Measurements from ENCODE around the gene RAC2.

RAC2 gene

DNA sequence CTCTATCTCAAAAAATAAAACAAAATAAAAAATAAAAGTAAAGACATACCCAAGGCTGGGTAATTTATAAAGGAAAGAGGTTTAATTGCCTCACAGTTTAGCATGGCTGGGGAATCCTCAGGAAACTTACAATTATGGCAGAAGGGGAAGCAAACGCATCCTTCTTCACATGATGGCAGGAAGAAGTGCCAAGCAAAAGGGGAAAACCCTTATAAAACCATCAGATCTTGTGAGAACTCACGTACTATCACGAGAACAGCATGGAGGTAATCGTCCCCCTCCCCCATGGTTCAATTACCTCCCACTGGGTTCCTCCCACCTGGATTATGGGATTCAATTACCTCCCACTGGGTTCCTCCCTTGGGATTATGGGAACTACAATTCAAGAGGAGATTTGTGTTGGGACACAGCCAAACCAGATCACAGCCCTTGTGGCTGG is 23.5 kb downstream of the RAC2 start:
- Histone ChIP-seq H3K36me3 (ENCODE audit: insufficient read depth, low read depth, low read length) (no peaks in the 10 kb centered on the region), H3K27me3 (ENCODE audit: insufficient read depth, low read length) (peaks cover 10% of the 10 kb centered on the region; the same call in 1 of the 2 replicates), H3K4me1 (ENCODE audit: insufficient read depth, low read length) (no peaks in the 10 kb centered on the region), H3K4me3 (ENCODE audit: low read length) (no peak overlapping the region), H3K27ac (ENCODE audit: low read length) (no peak overlapping the region), H3K9me3 (ENCODE audit: insufficient read depth, low read depth, low read length) (no peaks in the 10 kb centered on the region), H3K9ac (ENCODE audit: low read depth, low read length) (no peak overlapping the region)

DNA sequence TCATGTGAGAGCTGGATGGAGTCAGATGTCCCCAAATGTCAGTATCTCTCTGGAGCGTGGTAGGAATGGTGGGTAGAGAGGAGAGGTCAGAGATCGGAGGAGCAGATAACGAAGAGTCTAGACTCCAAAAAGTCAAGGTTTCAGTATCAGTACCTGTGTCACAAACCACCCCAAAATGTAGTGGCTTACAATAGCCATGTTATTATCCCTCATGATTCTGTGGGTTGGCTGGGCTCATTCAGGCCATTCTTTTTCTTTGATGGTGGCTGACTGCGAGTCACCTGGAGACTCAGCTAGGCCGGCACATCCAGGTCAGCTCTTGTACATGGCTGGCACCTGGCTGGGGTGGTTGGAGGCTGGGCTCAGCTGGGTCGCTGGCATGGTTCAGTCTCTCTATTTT is 24.5 kb downstream of the RAC2 start:
- H3K27ac ChIP-seq (ENCODE audit: low read length), result no peak overlapping the region
- no peaks in the 10 kb centered on the region for H3K9me3 ChIP-seq (ENCODE audit: insufficient read depth, low read depth, low read length)
- no peaks in the 10 kb centered on the region for H3K4me1 ChIP-seq (ENCODE audit: insufficient read depth, low read length)
- no peak overlapping the region for H3K4me3 ChIP-seq (ENCODE audit: low read length)
- no peak overlapping the region for H3K9ac ChIP-seq (ENCODE audit: low read depth, low read length)
- H3K27me3 ChIP-seq (ENCODE audit: insufficient read depth, low read length), result peaks cover 10% of the 10 kb centered on the region; the same call in 1 of the 2 replicates
- H3K36me3 ChIP-seq (ENCODE audit: insufficient read depth, low read depth, low read length), result no peaks in the 10 kb centered on the region

DNA sequence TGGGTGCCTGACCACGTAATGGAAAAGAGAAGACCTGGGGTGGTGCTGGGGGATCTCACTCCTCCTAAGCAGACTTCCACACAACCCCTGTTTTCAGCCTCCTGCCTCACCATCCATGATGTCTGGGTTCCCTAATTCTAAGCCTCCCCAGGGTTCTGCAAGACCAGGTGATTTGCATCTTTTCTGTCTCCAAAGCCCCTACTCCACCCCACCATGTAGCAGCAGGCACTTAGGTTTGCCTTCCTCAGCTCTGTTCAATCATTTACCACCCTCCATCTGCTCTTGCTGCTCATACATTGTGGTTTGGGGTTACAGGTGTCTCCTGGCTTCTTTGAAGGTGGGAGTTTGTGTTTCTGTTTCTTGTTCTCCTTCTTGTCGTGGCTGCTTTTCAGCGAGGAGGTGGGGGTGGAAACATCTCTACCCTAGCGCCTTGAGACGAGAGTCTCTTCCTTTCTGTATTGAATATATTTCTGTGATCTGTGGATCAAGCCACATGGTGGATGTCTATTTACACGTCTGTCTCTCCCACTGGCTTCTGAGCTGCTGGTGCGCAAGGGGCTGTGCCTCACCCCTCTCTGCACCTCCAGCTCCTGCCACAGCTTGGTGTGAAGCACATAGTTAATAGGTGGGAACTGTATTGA is 25.2 kb downstream of the RAC2 start:
- Histone ChIP-seq H3K9me3 (ENCODE audit: insufficient read depth, low read depth, low read length) (no peaks in the 10 kb centered on the region), H3K4me1 (ENCODE audit: insufficient read depth, low read length) (no peaks in the 10 kb centered on the region), H3K4me3 (ENCODE audit: low read length) (no peak overlapping the region), H3K9ac (ENCODE audit: low read depth, low read length) (no peak overlapping the region), H3K27me3 (ENCODE audit: insufficient read depth, low read length) (peaks cover 10% of the 10 kb centered on the region; the same call in 1 of the 2 replicates), H3K27ac (ENCODE audit: low read length) (no peak overlapping the region), H3K36me3 (ENCODE audit: insufficient read depth, low read depth, low read length) (no peaks in the 10 kb centered on the region)

DNA sequence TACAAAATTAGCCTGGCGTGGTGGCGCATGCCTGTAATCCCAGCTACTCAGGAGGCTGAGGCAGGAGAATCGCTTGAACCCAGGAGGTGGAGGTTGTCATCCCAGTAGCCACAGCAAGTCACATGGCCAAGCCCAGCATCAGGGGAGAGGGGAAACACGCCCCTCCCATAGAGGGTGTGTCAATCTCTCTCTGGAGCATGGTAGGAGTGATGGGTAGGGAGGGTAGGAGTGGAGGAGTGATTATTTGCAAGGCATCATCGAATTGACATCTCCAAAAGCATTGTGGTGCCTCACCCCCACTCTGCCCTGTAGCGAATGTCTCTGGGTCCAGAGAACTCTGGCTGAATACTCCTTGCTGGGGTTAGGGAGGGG is 25.7 kb downstream of the RAC2 start:
- Histone ChIP-seq H3K4me3 (ENCODE audit: low read length) (no peak overlapping the region), H3K27me3 (ENCODE audit: insufficient read depth, low read length) (peaks cover 10% of the 10 kb centered on the region; the same call in 1 of the 2 replicates), H3K9me3 (ENCODE audit: insufficient read depth, low read depth, low read length) (no peaks in the 10 kb centered on the region), H3K27ac (ENCODE audit: low read length) (no peak overlapping the region), H3K4me1 (ENCODE audit: insufficient read depth, low read length) (no peaks in the 10 kb centered on the region), H3K9ac (ENCODE audit: low read depth, low read length) (no peak overlapping the region), H3K36me3 (ENCODE audit: insufficient read depth, low read depth, low read length) (no peaks in the 10 kb centered on the region)

DNA sequence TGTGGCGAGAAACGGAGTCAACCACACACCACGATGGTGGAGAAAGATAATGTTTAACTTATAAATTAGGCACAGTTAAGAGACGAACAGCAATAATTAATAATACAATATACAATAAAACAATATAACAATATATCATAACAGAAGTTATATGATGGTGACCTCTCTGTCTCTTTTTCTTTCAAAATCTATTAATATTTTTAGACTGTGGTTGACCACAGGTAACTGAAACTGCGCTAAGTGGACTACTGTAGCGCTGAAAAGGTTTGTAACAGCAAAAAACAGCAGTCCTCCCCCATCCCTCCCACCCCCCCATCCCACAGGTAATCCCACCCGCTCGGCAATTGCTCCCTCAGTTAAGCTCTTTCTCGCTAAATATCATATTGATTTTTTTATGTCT is 28.2 kb downstream of the RAC2 start:
- Histone ChIP-seq H3K9ac (ENCODE audit: low read depth, low read length) (no peak overlapping the region), H3K4me1 (ENCODE audit: insufficient read depth, low read length) (no peaks in the 10 kb centered on the region; the same call in 1 of the 2 replicates)

DNA sequence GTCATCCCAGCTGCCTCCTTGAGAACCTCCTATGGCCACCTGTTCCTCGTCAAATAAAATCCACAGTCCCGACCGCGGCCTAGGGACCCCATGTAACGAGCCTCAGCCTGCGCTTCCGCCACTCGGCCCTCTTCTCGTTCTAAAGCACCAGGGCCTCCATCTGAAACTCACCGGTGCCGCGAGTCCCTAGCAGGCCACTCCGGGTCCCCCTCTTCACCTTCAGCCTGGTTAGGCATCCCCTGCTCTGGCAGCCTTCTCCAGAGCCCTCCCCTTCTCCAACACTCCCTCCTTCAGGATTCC is 29.4 kb downstream of the RAC2 start:
- Histone ChIP-seq H3K9ac (ENCODE audit: low read depth, low read length) (no peak overlapping the region), H3K27me3 (ENCODE audit: insufficient read depth, low read length) (peaks cover 28% of the 10 kb centered on the region), H3K4me1 (ENCODE audit: insufficient read depth, low read length) (no peaks in the 10 kb centered on the region; the same call in 1 of the 2 replicates), H3K36me3 (ENCODE audit: insufficient read depth, low read depth, low read length) (no peaks in the 10 kb centered on the region), H3K9me3 (ENCODE audit: insufficient read depth, low read depth, low read length) (no peaks in the 10 kb centered on the region), H3K27ac (ENCODE audit: low read length) (no peak overlapping the region), H3K4me3 (ENCODE audit: low read length) (no peak overlapping the region)

More for the DNA sequence above, 28.2 kb downstream of the RAC2 start:
- no peak overlapping the region for H3K27ac ChIP-seq (ENCODE audit: low read length)
- no peaks in the 10 kb centered on the region for H3K9me3 ChIP-seq (ENCODE audit: insufficient read depth, low read depth, low read length)
- H3K27me3 ChIP-seq (ENCODE audit: insufficient read depth, low read length), result peaks cover 28% of the 10 kb centered on the region
- H3K36me3 ChIP-seq (ENCODE audit: insufficient read depth, low read depth, low read length), result no peaks in the 10 kb centered on the region
- H3K4me3 ChIP-seq (ENCODE audit: low read length), result no peak overlapping the region

DNA sequence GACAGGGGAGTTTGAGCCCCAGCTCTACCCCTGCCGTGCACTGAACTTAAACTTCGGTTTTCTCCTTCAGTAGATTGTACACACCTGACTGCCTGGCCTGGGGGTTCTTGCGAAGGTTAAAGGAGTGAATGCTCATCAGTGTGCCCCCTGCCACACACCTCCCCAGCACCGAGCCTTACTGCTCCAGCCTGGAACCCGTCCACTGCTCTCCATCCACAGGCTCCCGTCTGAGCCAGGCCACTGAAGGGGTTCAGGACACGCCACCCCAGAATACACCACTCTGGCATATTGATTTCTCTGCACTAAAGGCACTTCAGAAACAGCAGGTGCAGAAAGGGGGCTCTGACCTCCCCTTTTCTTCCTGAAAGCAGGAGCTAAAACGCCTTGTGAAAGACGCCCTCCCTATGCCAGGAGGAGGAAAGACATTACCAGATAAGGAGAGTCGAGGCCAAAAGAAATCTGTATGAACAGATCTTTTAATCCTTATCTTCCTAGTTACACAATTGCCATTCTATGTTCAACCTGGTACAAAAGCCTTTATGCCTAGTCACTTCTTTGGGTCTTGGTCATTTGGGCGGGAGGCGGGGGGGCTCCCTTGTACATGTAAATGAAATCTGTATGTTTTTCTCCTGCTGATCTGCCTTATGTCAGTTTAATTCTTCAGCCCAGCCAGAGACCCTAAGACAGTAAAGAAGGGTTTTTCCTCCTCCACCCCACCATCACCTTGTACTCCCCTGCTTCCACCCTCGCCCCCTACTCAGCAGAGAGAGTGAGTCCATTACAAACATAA is 29.9 kb downstream of the RAC2 start:
- no peak overlapping the region for H3K4me3 ChIP-seq (ENCODE audit: low read length)
- H3K27ac ChIP-seq (ENCODE audit: low read length), result no peak overlapping the region
- no peak overlapping the region for H3K9ac ChIP-seq (ENCODE audit: low read depth, low read length)
- no peaks in the 10 kb centered on the region for H3K9me3 ChIP-seq (ENCODE audit: insufficient read depth, low read depth, low read length)
- no peaks in the 10 kb centered on the region; the same call in 1 of the 2 replicates for H3K4me1 ChIP-seq (ENCODE audit: insufficient read depth, low read length)
- peaks cover 23% of the 10 kb centered on the region for H3K27me3 ChIP-seq (ENCODE audit: insufficient read depth, low read length)
- no peaks in the 10 kb centered on the region for H3K36me3 ChIP-seq (ENCODE audit: insufficient read depth, low read depth, low read length)

DNA sequence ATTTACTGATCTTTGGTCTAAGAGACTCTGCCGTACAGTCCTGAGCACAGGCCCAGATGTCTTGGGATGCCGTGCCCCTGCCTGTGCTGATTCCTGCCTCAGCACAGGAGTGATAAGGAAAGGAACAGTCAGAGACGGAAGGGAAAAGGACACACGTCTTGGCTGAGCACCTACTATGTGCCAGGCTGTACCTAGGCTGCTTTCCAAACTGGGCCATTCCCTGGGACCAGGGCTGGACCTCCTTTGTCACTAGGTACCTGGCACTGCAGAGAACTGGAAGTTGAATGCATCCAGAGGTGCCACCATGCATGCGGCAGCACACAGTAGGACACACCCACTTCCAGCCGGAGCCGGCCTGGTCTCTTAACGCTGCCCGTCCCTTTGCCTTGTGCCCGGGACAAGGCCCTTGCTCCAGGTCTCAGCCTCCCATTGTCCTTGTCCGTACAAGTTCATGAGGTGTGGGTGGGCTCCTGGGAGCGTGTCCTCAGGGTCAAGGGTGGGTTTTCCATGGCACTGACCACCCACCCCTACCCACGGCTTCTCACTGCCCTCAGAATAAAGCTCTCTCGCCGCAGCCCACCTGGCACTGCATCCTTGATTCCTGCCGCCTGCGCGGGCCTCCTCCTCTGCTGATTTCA is 30.7 kb downstream of the RAC2 start:
- Histone ChIP-seq H3K9me3 (ENCODE audit: insufficient read depth, low read depth, low read length) (no peaks in the 10 kb centered on the region), H3K9ac (ENCODE audit: low read depth, low read length) (no peak overlapping the region), H3K27me3 (ENCODE audit: insufficient read depth, low read length) (peaks cover 18% of the 10 kb centered on the region), H3K4me3 (ENCODE audit: low read length) (no peak overlapping the region), H3K27ac (ENCODE audit: low read length) (no peak overlapping the region), H3K4me1 (ENCODE audit: insufficient read depth, low read length) (no peaks in the 10 kb centered on the region; the same call in 1 of the 2 replicates), H3K36me3 (ENCODE audit: insufficient read depth, low read depth, low read length) (no peaks in the 10 kb centered on the region)

DNA sequence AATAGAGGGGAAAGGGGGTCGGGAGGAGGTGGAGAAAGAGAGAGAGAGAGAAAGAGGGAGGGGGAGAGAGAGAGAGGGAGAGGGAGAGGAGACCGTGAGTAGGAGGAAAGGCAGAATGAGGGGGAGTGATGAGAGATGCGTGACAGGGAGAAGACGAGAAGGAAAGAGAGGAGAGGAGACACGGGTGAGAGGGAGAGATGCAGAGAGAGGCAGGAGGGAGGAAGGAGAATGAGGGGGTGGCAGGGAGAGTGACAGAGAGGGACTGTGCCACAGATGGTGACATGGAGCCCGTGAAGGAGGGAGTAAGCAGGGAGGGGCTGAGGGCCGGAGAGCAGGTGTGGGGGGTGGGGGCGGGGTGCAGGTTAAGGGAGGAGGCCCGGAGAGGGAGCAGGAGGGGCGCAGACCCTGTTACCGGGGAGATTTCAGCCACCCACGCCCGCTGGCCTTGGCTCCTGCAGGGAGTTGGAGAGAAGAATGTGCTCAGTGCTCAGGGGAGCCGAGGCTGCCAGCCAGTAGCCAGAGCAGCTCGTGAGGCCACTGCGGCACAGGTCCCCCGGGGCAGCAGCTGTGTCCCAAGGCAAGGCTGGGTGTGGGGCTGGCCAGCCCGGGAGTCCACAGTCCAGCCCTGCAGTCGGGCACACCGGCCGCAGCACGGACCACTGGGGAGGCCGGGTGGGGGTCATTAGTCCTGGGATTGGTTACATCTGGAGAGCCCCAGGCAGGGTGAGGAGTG is 31.7 kb downstream of the RAC2 start, which contains the start of gene SSTR3:
SSTR3 (minus strand) TSS at position 304 of the 733 bp plus-strand sequence. CDS start 4,674 bp downstream, outside the sequence.
- Histone ChIP-seq H3K36me3 (ENCODE audit: insufficient read depth, low read depth, low read length) (no peaks in the 10 kb centered on the region), H3K4me1 (ENCODE audit: insufficient read depth, low read length) (no peaks in the 10 kb centered on the region; the same call in 1 of the 2 replicates), H3K9me3 (ENCODE audit: insufficient read depth, low read depth, low read length) (no peaks in the 10 kb centered on the region), H3K4me3 (ENCODE audit: low read length) (peak within 1 kb of the TSS; percentile 58; the same call in 1 of the 2 replicates), H3K27me3 (ENCODE audit: insufficient read depth, low read length) (peaks cover 18% of the 10 kb centered on the region), H3K27ac (ENCODE audit: low read length) (no peak within 1 kb of the TSS), H3K9ac (ENCODE audit: low read depth, low read length) (peak within 1 kb of the TSS; percentile 20; the same call in 1 of the 2 replicates)

DNA sequence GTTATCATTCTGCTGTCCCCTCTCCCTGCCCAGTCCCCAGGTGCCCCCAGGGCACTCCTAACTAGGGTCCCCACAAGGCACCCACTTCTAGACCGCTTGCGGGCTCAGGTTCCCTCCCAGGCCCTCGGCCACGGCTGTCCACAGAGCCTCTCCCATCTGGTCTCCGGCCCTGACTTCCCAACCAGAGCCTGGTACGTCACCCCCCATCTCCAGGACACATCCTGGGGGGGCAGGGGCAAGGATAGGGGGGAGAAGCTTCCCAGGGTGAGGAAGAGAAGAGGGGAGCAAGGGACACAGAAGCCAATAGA is 32.2 kb downstream of the RAC2 start:
- H3K4me1 ChIP-seq (ENCODE audit: insufficient read depth, low read length), result no peaks in the 10 kb centered on the region; the same call in 1 of the 2 replicates
- H3K4me3 ChIP-seq (ENCODE audit: low read length), result peak overlapping the region; percentile 58; the same call in 1 of the 2 replicates
- H3K27me3 ChIP-seq (ENCODE audit: insufficient read depth, low read length), result peaks cover 18% of the 10 kb centered on the region
- no peak overlapping the region; the same call in 1 of the 2 replicates for H3K9ac ChIP-seq (ENCODE audit: low read depth, low read length)
- H3K9me3 ChIP-seq (ENCODE audit: insufficient read depth, low read depth, low read length), result no peaks in the 10 kb centered on the region
- H3K36me3 ChIP-seq (ENCODE audit: insufficient read depth, low read depth, low read length), result no peaks in the 10 kb centered on the region
- no peak overlapping the region for H3K27ac ChIP-seq (ENCODE audit: low read length)

DNA sequence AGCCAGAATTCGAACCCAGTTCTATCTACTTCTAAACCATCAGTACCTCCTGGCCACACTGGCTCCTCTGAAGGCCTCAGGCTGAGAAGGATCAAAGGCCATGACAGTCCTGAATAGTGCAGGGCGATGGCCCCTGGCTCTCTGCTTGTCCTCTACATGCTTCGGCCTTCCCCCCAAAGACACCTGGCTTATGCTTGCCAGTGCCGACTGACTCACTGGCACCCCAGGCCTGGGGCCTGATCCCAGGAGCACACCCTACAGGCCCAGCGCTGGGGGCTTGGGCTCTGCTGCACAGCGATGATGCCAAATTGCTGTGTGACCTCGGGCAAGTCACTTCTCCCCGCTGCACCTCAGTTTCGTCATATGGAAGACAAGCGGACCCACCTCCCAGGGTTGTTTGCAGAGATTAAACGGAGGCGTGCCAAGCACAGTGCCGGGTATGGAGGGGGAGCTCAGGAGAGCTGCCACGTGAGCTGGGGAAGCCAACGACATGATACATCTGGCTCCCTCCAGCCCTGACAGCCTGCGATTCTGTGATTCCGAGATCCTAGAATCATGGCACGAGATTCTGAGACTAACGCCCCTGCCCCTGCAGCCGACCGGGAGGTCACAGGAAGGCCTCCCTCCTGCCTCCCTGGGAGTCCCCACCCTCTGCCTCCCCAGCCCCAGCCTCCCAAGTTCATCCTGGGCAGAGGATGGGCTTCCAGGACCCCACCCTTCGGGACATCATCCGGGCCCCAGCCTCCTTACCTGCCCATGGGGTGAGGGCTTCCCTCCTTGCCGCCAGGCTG is 32.8 kb downstream of the RAC2 start:
- no peaks in the 10 kb centered on the region for H3K36me3 ChIP-seq (ENCODE audit: insufficient read depth, low read depth, low read length)
- H3K27ac ChIP-seq (ENCODE audit: low read length), result no peak overlapping the region
- no peak overlapping the region for H3K9ac ChIP-seq (ENCODE audit: low read depth, low read length)
- no peak overlapping the region for H3K4me3 ChIP-seq (ENCODE audit: low read length)
- peaks cover 18% of the 10 kb centered on the region for H3K27me3 ChIP-seq (ENCODE audit: insufficient read depth, low read length)
- no peaks in the 10 kb centered on the region; the same call in 1 of the 2 replicates for H3K4me1 ChIP-seq (ENCODE audit: insufficient read depth, low read length)
- no peaks in the 10 kb centered on the region for H3K9me3 ChIP-seq (ENCODE audit: insufficient read depth, low read depth, low read length)

Data from iPS-20b (cell line).